Smooth muscle cell (in vitro differentiated cells): Measurements from ENCODE around the gene EIF4E. TPM values are rescaled to one million over a fixed set of nuclear protein-coding genes. Genes with fewer than 3 reads are reported as not detected.

Experiments used
- DNase-seq: peaks from one replicate; lab custom pipeline; 2025; ENCODE audit not compliant: unreplicated experiment; lab: John Stamatoyannopoulos, UW
- H2AFZ ChIP-seq: fragments of 200-600 bp; sonication (generic); 2 replicates; pipeline ENCODE4 v1.6.0; 2016; ENCODE audit warnings: antibody characterized with exemption, low read depth, mild to moderate bottlenecking
- H3F3A ChIP-seq: fragments of 200-600 bp; sonication (generic); 2 replicates; pipeline ENCODE4 v1.6.0; 2017; ENCODE audit warnings: antibody characterized with exemption, low read depth
- H3K27ac ChIP-seq: fragments of 200-600 bp; sonication (generic); 2 replicates; pipeline ENCODE4 v1.5.1; 2016; ENCODE audit warnings: low read depth, mild to moderate bottlenecking
- H3K27me3 ChIP-seq: fragments of 200-600 bp; sonication (generic); 2 replicates; pipeline ENCODE4 v1.6.1; 2016; ENCODE audit warnings: low read depth, mild to moderate bottlenecking
- H3K36me3 ChIP-seq: fragments of 200-600 bp; sonication (generic); 2 replicates; pipeline ENCODE4 v1.5.1; 2016; ENCODE audit warnings: low read depth
- H3K4me1 ChIP-seq: fragments of 200-600 bp; sonication (generic); 2 replicates; pipeline ENCODE4 v1.5.1; 2016; ENCODE audit warnings: low read depth
- H3K4me2 ChIP-seq: fragments of 200-600 bp; sonication (generic); 2 replicates; pipeline ENCODE4 v1.6.0; 2016; ENCODE audit warnings: mild to moderate bottlenecking
- H3K4me3 ChIP-seq: fragments of 200-600 bp; sonication (generic); 2 replicates; pipeline ENCODE4 v1.5.1; 2016; ENCODE audit warnings: mild to moderate bottlenecking
- H3K79me2 ChIP-seq: fragments of 200-600 bp; sonication (generic); 2 replicates; pipeline ENCODE4 v1.6.0; 2016; ENCODE audit warnings: low read depth, mild to moderate bottlenecking
- H3K9ac ChIP-seq: fragments of 200-600 bp; sonication (generic); 2 replicates; pipeline ENCODE4 v1.6.0; 2016; ENCODE audit warnings: low read depth
- H3K9me3 ChIP-seq: fragments of 200-600 bp; sonication (generic); replicated peaks from 2 replicates; pipeline ENCODE4 v1.5.1; 2016; ENCODE audit warnings: low read depth
- H4K20me1 ChIP-seq: fragments of 200-600 bp; sonication (generic); 2 replicates; pipeline ENCODE4 v1.6.0; 2016; ENCODE audit warnings: low read depth
- CTCF ChIP-seq: fragments of 200-600 bp; sonication (generic); IDR thresholded peaks from 2 replicates; pipeline ENCODE4 v1.5.1; 2017; ENCODE audit warnings: borderline replicate concordance, mild to moderate bottlenecking, antibody characterized with exemption; ENCODE audit not compliant: insufficient read depth, poor library complexity, severe bottlenecking
- WGBS: methylation state at CpG from one replicate; pipeline ENCODE4 v1.1.7; 2016; ENCODE audit warnings: low lambda C conversion rate; 5-methylcytosine and 5-hydroxymethylcytosine counted together
- polyA plus RNA-seq: library from polyadenylated mRNA; unstranded; fragments of >200 nt; fragmentation: Nextera tagmentation; extraction: Ambion mirVana; gene quantifications from 2 replicates; pipeline ENCODE4 v1.2.1, GENCODE V29; 2016
- total RNA-seq: library from RNA; depleted of rRNA; stranded (reverse); fragments of >200 nt; gene quantifications from 2 replicates; pipeline ENCODE4 v1.2.3, GENCODE V29; 2014

EIF4E gene
- total and polyA plus RNA-seq, 2 experiments from 2014 or later: 113 to 135 TPM

- no peak overlapping the region for H3K27ac ChIP-seq
- WGBS: 67% methylated on average over 1 of the region's 1 CpG
- no peaks in the 10 kb centered on the region for H3K4me1 ChIP-seq
- peak overlapping the region; percentile 63 for H2AFZ ChIP-seq
- H3K27me3 ChIP-seq: no peaks in the 10 kb centered on the region
- H3K9me3 ChIP-seq: no peaks in the 10 kb centered on the region
- no peaks in the 10 kb centered on the region for H3K79me2 ChIP-seq
- no peak overlapping the region for H3K9ac ChIP-seq
- H3K36me3 ChIP-seq: no peaks in the 10 kb centered on the region
- H3K4me3 ChIP-seq: no peak overlapping the region
- no peak for DNase-seq
- TF ChIP-seq CTCF: no peak
- H4K20me1 ChIP-seq: no peaks in the 10 kb centered on the region
- peaks cover under 1% of the 10 kb centered on the region for H3F3A ChIP-seq
- H3K4me2 ChIP-seq: no peak overlapping the region
Observed at GRCh38 chr4:98969878-98970785, 41.2 kb upstream of the EIF4E start.

GRCh38 chr4:98967786-98968329 is 38.9 kb upstream of the EIF4E start:
- Histone ChIP-seq H3K36me3 (no peaks in the 10 kb centered on the region), H2AFZ (no peak overlapping the region), H3K4me3 (no peak overlapping the region), H4K20me1 (no peaks in the 10 kb centered on the region), H3K27me3 (no peaks in the 10 kb centered on the region), H3K4me2 (no peak overlapping the region), H3K9me3 (no peaks in the 10 kb centered on the region), H3K27ac (no peak overlapping the region), H3F3A (peaks cover 3% of the 10 kb centered on the region), H3K79me2 (no peaks in the 10 kb centered on the region), H3K4me1 (peaks cover 9% of the 10 kb centered on the region), H3K9ac (no peak overlapping the region)
- WGBS: 90% methylated on average over 3 of the region's 3 CpGs
- TF ChIP-seq CTCF: no peak
- DNase-seq: no peak

- Histone ChIP-seq H3K27me3 (no peaks in the 10 kb centered on the region), H4K20me1 (no peaks in the 10 kb centered on the region), H2AFZ (no peak overlapping the region), H3K79me2 (no peaks in the 10 kb centered on the region), H3K9me3 (no peaks in the 10 kb centered on the region), H3F3A (peaks cover 3% of the 10 kb centered on the region), H3K27ac (no peak overlapping the region), H3K36me3 (no peaks in the 10 kb centered on the region), H3K4me3 (no peak overlapping the region), H3K4me2 (no peak overlapping the region), H3K9ac (no peak overlapping the region), H3K4me1 (peaks cover 9% of the 10 kb centered on the region)
- DNase-seq: no peak
- 91% methylated on average over 3 of the region's 3 CpGs for WGBS
- no peak for TF ChIP-seq CTCF
Observed at GRCh38 chr4:98966926-98967325, 38.0 kb upstream of the EIF4E start.
